ENCODE data around the gene ST14.
"Not testable (repeated sequence)": the region's sequence is repeated elsewhere in the genome, so short reads cannot be mapped to it uniquely, and the experiment has no call there.

The ST14 gene

DNA sequence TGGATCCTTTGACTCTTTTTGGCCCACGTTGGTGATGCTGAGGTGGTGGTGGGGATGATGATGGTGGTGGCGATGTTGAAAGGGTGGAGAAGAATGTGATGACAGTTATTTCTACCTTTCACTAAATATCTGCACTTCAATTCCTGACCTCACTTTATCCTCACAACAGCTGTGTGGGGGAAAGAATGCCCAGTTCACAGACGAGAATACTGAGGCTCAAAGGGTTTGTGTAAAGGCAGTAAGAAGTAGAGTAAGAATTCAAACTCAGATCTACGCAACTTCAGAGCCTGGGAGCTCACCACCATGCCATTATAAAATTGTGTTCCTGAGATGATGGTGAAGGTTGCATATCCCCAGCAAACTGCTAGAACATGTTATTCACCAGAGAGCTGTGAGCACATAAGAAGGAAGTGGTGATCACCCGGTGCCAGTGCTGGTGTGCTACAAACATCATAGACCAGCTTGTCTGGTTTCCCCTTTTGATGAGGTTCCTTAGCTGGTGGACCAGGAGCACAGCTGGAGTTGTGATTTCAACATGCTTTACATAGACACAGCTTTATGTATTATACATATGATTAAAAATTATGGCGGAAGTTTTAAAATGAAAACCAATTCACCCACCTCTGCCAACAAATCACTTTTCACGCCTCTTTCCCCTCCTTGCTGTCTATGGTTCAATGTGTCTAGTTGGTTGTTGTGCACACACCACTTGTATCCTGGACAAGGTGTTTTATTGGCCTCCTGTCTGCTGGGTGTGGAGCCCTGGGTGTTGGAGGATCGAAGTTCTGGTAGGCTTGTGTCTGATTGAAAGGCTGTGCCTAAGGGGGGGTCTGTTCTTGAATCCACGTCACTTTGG lies 6.2 kb downstream of the ST14 start:
- DNase-seq, result no peak

DNA sequence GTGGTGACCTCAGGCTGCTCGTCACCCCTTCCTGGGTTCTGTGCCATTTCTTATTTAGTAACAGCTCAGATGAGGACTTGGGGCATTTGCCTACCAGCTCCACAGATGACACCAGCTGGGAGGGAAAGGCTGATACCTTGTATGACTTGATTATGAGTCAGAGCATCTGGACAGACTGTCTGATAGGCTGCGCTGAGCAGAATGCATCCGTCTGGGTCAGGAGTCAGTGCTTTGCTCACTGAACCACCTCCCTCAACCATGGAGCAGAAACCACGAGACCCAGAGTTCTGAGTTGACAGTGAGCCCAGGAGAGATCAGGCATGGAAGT lies 6.8 kb downstream of the ST14 start:
- DNase-seq, result peak; percentile 52

DNA sequence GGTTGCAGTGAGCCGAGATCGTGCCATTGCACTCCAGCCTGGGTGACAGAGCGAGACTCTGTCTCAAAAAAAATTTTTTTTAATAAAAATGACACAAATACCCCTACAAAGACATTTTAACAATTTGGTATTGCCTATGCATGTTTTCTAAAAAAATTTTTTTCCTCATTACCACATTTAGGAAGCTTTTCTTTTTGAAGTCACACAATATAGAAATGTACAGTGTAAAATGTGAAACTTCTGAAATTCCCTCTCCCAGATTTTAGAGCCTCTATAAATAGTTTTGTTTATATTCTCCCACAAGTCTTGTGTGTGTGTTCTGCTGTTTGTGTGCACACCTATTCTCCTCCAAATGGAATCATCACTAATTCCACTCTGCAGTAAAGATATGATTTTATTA lies 7.6 kb downstream of the ST14 start:
- DNase-seq, result no peak

DNA sequence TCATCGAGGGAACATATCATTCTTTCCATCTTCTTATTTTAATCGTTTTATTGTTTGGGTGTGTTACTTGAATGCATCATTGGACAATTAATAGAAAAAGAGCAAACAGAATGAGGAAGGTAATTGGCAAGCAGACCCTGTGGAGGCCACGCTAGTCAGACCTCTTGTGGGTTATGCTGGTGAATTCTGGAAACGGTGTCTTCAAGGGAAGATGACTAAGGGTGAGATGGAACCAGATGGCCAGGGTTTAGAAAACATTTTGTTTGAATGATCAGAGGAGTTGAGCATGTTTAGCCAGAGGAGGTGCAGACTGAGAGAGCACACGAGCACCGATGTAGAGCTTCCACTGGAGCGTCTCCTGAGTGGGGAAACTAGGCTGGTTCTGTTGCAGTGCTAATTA lies 8.5 kb downstream of the ST14 start:
- no peak for DNase-seq

DNA sequence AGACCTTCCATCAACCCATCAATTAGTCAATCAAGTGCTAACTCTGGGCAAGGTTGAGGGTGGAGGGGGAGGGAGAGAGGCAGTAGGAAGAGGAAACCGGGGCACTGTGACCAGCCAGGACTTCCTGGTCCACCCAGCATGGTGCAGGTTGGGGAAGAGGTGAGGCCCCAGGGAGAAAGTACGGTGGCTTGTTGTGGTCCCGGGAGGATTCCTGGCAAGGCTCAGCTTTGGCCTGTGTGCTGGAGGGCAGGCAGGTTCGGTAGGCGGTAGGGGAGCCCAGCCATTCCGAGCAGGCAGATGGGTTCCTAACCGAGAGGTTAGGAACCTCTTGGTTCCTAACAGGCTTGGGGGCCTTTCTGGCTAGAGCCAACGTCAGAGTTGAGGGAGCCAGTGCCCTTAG lies 10.8 kb downstream of the ST14 start:
- DNase-seq, result no peak

DNA sequence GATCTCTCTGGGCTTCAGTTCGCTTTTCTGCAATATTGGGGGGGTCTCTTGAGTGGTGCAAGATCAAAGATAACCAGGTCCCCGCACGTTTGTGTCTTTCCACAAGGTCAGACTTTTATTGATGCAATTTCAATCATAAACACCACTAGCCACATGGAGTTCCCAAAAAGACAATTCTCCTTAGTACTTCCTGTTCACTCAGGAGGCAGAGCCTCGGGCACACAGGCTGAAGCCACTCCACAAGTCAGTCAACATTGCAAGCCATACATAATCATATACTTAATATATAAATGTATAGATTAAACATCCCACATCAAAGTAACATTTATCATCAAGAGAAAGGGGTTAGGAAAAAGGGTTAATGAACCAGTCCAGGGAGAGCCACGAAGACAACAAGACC lies 12.0 kb downstream of the ST14 start:
- DNase-seq, result no peak

DNA sequence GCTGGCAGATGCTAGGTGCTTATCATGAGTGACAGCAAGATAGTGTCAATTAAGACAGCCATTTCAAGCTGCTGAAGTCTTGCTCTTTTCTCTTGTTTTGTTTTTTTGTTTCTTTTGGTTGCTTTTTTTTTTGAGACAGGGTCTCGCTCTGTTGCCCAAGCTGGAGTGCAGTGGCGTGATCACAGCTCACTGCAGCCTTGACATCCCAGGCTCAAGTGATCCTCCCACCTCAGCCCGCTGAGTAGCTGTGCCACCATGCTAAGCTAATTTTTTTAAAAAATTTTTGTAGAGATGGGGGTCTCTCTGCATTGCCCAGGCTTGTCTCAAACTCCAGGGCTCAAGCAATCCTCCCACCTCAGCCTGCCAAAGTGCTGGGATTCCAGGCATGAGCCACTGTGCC lies 12.4 kb downstream of the ST14 start:
- not testable (repeated sequence) for DNase-seq

DNA sequence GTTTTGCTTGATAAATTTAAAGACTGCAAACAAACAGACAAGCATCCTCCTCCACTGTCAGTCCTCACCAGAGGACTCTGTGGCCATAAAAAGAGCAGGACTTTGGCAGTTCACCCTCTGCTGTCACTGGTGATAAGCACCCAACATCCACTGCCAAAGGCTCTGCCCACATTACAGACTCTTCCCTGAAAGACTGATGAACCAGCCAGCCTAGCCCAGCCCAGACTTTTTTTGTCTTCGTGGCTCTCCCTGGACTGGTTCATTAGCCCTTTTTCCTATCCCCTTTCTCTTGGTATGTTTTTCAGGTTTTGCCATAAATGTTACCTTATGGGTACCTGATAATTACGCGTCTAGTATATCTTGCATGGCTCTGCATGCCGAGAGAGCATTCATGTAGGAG lies 15.1 kb downstream of the ST14 start:
- no peak for DNase-seq

DNA sequence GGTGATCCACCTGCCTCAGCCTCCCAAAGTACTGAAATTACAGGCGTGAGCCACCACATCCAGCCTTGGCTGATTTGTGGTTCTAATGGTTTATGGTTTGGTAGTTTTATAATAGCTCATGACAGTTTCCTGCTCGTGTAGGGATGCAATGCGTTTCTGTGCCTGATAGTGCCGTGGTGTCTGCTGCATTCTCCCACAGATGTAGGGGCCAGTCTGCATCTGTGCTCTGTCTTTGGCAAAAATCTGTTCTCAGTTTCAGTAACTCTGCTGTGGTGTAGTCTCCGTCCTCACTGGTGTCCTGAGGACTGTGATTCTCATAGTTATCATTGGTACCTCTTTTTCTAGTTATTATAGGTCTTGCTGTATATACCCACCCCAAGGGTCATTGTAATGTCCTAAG lies 16.3 kb downstream of the ST14 start:
- DNase-seq, result no peak

DNA sequence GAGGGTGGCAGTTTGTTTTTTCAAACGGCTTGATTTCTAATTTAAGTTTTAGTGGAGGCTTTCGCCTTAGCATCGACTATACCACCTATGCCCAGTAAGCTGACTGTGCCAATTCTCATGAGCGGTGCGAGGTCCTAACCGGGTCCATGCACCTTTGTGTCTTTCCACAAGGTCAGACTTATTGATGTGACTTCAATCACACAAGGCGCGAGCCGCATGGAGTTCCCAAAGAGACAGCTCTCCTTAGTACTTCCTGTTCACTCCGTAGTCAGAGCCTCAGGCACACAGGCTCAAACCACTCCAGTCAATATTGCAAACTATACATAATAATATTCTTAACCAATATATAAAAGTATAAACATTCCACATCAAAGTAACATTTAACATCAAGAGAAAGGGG lies 18.2 kb downstream of the ST14 start:
- DNase-seq, result no peak

DNA sequence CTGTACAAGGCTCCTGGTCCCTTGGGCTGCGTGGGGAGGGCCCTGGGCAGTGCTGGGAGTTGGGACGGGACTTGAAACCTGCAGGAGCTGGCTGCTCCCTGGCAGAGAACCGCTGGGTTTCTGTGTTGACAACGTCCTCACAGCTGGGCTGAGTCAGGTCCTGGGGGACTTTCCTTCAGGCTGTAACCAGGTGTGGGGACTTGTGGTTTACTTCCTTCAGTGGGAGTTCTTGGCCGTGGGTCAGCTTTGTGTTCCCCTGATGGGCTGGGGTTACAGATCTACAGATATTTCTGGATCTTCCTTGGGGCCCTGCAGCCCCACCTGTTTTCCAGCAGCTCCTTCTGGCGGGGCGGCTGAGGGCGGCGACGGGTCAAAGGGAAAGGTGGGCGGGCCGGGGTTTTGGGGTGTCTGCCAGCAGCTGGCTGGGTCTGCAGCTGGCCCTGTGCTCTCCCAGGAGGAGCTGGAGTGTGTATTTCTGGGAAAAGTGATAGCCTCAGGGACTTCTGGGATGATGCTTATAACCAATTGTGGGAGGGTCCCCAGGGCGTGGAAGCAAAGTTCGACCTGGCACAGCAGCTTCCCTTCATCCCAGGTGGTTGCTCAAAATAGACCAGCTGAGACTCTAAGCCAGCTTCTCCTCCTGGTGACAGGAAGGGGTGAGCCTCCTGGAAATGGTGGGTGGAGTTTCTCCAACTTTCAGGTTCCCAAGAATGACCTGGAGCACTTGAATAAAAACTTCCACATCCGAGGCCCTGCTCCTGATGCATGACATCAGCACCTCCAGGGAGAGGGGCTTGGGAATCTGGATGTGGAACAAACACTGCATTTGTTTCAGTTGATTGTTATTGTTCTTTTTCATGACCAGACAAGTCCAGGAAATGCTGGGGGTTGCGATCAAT lies 19.1 kb downstream of the ST14 start:
- DNase-seq, result no peak

DNA sequence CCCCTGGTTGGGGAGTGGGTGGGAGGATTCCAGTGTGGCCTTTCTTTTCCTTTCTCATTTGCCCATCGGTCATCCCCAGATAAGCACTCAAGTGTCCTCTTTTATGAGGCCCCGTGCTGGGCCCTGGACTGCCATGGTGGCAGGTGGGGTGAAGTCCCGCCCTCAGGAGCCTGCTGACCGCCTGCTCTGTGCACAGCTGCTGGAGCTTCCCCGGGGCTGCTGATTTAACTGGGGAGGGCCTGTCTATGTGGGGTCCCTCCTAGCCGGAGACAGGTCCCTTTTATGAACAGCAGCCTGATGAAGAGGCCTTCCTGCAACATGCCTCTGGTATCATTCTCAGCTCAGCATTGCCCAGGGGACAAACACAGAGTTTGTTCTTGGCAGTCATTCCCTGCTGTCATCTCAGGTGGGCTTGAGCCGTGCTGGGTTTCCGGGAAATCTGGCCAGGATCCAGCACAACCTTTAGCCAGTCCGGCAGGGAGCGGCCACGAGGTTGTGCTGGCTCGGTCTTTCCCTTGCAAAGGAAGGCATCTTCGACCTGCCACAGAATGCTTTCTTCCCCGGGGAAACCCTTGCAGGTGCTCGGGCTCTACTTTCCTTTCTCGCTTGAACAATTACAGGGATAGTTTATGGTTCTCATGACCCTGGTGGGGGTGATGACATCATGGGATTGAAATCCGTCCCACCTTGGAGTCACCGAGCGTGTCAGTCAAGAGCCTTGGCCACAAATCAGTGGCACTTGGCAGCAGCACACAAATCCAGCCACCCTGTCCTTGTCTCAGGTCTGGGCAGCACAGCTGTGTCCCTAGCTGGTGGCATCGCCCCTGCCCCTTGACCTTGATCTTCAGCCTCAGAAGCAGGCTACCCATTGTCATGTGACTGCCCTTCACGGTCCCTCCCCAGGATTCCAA lies 20.1 kb downstream of the ST14 start:
- no peak for DNase-seq

DNA sequence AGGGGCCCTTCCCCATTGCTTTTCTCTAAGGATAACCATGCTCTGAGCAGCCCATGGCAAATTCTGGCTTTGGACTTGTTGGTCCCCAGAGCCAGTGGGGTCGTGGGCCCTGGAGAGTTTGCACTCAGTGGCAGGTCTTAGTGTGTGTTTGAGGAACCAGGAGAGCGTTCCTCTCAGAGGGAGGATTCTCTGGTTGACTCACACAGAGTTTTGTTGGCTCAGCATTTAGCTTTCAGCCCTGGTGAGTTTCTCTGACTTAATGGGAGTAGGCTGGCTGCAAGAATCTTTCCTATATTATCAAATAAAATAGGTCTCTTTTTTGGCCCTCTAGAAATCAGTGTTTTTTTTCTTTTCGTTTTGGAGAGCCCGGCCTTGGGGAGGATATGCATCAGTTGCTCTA lies 20.9 kb downstream of the ST14 start:
- no peak for DNase-seq

DNA sequence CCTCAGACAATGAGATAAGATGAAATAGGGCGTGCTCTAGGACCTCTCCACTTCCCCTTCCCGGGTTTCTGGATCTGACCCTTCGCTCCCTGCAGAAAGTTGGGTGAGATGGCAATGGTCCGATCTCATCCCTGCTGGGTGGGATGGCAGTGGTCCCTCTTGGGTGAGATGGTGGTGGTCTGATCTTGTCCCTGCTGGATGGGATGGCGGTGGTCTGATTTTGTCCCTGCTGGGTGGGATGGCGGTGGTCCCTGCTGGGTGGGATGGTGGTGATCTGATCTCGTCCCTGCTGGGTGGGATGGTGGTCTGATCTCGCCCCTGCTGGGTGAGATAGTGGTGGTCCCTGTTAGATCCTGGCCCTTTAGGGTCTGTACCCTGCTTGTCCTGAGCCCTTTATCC lies 21.3 kb downstream of the ST14 start:
- DNase-seq, result no peak

DNA sequence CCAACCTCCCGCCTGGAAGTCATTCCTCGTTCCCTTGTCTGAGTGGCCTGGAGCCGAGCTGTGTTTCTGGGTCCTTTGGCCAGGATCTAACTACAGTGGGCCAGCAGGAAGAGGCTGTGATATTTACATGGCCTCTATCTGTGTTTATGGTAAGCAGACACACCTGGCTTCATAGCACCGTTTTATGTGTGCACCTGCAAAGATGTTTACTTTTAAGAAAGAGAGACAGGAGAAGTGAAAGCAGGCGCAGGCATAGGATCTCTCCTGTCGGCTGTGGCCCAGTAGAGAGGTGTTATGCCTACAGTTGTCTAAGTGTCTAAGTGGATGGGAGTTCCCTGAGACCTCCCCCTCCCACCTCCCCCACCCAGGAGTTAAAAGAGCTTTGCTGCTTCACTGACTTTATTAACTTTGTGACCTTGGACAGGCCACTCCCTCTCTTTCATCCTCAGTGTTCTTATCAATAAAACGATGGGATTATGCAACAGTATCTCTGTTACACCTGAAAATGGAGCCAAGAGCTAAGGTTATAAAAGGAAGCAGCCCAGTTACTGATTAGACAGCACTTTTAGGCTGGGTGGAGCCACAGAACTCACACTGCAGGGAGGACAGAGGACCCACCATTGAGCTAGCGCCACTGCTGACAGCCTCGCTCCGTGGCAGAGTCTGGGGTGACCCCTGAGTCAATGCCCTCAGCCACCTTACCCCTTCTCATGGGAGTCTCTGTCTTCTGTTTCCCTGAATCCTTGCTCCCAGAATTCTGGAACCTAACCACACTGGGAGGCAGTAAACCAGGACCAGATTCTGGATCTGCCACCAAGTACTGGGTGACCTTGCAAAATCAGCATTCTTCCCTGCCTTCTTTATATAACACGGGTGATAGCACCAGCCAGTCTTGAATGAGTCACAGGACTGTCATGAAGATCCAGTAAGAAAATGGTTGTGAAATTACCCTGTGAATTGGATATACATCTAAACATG lies 22.0 kb downstream of the ST14 start:
- DNase-seq, result no peak

DNA sequence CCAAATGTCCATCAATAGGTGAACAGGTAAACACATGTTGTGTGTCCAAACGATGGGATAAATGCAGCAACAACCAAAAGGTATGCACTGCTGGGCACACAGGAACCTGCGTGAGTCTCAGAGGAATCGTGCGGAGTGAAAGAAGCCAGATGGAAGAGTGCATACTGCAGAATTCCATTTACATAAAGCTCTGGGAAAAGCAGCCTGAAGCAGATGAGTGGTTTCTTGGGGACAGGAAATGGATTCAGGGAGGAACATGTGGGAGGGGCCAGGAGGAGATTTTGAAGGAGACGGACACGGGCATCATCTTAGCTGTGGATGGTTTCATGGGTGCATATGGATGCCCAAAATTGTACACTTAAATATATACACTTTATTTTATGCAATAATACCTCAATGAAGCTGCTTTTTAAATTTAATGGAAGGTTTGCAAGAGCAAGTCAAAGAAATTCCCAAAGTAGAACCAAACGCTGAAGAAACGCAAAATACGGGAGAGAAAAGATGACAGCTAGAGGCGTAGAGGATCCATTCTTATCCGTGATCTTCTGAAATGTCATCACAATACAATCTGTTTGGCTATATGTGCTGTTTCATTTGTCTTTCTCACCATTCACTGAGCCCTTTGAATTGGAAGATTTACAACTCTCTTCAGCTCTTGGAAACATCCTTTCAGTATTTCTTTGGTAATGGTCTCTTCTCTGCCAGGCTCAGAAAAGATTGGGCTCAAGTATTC lies 24.5 kb downstream of the ST14 start:
- no peak for DNase-seq

DNA sequence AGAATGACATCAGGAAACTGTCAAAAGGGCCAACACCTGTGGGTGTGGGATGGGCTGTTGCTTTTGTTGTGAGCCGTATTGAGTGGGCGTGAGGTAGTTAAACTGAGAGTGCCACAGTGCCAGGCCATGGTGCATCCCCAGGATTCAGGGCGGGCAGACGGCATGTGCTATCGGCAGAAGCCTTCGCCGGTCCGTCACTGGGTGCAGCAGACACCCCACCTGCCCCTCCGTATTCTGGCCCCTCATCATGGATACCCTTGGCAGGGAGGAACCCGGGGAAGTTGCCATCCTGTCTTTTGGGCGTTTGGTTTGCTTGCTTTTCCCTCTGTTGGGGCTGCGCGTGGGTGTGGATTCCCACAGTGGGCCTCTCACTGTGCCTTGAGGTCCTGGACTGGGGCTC lies 27.5 kb downstream of the ST14 start:
- DNase-seq, result no peak

DNA sequence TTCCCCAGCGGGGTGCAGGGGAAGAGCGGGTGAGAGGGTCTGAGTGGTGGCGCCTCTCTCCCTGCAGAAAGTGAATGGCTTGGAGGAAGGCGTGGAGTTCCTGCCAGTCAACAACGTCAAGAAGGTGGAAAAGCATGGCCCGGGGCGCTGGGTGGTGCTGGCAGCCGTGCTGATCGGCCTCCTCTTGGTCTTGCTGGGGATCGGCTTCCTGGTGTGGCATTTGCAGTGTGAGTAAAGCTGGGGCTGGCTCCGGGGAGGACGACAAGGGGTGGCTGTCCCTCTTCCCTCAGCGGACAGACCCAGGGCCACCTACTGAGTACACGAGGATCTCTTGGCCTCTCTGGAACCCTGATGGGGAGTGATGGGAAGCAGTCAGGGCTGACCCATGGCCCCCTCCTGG lies 28.5 kb downstream of the ST14 start:
- no peak for DNase-seq

DNA sequence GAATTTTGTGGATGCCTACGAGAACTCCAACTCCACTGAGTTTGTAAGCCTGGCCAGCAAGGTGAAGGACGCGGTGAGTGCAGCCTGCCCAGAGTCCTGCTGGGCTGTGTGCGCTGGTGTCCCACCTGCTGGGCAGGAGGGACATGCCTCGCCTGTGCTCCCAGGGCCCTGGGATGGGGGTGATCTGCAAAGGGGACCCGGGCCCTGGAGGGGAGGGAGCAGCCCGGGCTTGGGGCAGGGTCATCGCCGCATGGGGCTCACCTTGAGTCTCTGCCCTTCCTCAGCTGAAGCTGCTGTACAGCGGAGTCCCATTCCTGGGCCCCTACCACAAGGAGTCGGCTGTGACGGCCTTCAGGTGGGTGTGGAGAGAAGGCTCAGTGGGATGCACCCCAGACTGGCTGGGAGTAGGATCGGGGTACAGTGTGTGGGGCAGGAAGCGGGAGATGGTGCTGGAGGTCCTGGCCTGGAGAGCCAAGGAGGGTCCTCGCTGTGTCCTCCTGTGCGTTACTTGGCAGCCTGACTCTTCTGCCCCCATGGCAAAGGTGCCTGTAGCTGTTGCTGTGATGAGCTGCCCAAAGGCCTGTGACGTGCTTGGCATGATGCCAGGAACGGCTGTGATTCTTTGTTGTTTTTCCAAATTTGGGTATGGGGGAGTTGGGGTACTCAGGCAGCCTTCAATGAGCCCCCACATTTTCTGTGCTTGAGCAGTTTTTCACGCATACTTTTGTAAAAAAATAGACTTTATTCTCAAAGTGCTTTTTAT lies 29.2 kb downstream of the ST14 start:
- no peak for DNase-seq

DNA sequence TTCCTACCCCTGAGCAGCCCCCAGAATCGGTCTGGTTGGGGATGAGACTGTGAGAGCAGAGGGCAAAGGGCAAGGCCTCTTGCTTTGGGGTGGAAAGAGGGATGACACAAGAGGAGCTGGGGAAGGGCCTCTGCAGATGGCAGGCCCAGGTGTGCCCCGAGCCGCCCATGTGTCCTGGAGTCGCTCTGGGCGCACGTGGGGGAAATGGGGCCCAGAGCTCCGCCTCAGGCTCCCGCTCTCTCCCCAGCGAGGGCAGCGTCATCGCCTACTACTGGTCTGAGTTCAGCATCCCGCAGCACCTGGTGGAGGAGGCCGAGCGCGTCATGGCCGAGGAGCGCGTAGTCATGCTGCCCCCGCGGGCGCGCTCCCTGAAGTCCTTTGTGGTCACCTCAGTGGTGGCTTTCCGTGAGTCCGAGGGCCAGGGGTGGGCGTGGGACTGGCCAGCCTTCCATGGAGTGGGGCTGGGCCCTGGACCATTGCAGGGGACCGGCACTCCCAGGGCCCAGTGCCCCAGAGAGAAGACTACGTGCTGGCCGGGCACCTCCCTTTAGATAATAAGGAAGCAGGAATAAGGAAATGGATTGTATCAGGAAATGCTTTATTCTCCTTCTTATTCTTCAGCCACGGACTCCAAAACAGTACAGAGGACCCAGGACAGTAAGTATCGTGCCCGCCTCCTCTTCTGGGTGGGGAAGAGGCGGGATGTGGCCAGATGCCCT lies 30.1 kb downstream of the ST14 start:
- DNase-seq, result no peak

Data from DMS 273 treated with DMSO at 0.1 percent for 48 hours (cell line).